Osteoblast (primary cell): ENCODE data around the gene MSANTD2. TPM values are rescaled to one million over a fixed set of nuclear protein-coding genes. Genes with fewer than 3 reads are reported as not detected.

Experiments used
- DNase-seq: peaks from one replicate; pipeline ENCODE4 v3.0.0; 2011; ENCODE audit warnings: low spot score, mixed read lengths; ENCODE audit not compliant: insufficient read length; ENCODE audit errors: missing footprints
- H2AFZ ChIP-seq: 2 replicates; pipeline ENCODE4 v1.6.0; 2011; ENCODE audit warnings: mild to moderate bottlenecking, low read length
- H3K27ac ChIP-seq: 2 replicates; pipeline ENCODE4 v1.5.1; 2011; ENCODE audit warnings: mild to moderate bottlenecking, low read depth, low read length, moderate library complexity
- H3K27me3 ChIP-seq: 2 replicates; pipeline ENCODE4 v1.6.0; 2012; ENCODE audit warnings: mild to moderate bottlenecking, control low read depth, inconsistent platforms, low read length, moderate library complexity; ENCODE audit not compliant: insufficient read depth
- H3K36me3 ChIP-seq: 2 replicates; pipeline ENCODE4 v1.5.1; 2011; ENCODE audit warnings: mild to moderate bottlenecking, low read length, control low read depth, moderate library complexity; ENCODE audit not compliant: insufficient read depth
- H3K4me1 ChIP-seq: 2 replicates; pipeline ENCODE4 v1.5.1; 2011; ENCODE audit warnings: mild to moderate bottlenecking, low read length, control low read depth, moderate library complexity; ENCODE audit not compliant: insufficient read depth
- H3K4me2 ChIP-seq: 2 replicates; pipeline ENCODE4 v1.6.0; 2011; ENCODE audit warnings: mild to moderate bottlenecking, low read length; ENCODE audit not compliant: insufficient read depth
- H3K4me3 ChIP-seq: fragments of 200-600 bp; sonication (generic); 3 replicates; pipeline ENCODE4 v1.5.1; 2012; ENCODE audit warnings: mild to moderate bottlenecking, low read length, inconsistent platforms; ENCODE audit not compliant: insufficient read depth
- H3K79me2 ChIP-seq: 2 replicates; pipeline ENCODE4 v1.6.0; 2012; ENCODE audit warnings: mild to moderate bottlenecking, low read length, control low read depth, inconsistent platforms; ENCODE audit not compliant: insufficient read depth
- H3K9me3 ChIP-seq: 2 replicates; pipeline ENCODE4 v1.5.1; 2011; ENCODE audit warnings: low read depth, low read length, control low read depth
- H4K20me1 ChIP-seq: 2 replicates; pipeline ENCODE4 v1.6.0; 2012; ENCODE audit warnings: mild to moderate bottlenecking, low read length, control low read depth; ENCODE audit not compliant: insufficient read depth
- CTCF ChIP-seq: IDR thresholded peaks from 2 replicates; pipeline ENCODE4 v1.5.1; 2011; ENCODE audit warnings: mild to moderate bottlenecking, low read depth, low read length, moderate library complexity; ENCODE audit errors: extremely low read depth
- total RNA-seq: library from RNA; depleted of rRNA; stranded (reverse); fragments of >200 nt; gene quantifications from 2 replicates; pipeline ENCODE4 v1.2.3, GENCODE V29; 2012

Gene MSANTD2
- total RNA-seq, 1 donor = 10.9 TPM

GRCh38 chr11:124768914-124769313, 31.3 kb downstream of the MSANTD2 start:
- H3K4me2 ChIP-seq = no peak overlapping the region
- no peak overlapping the region for H2AFZ ChIP-seq
- no peak overlapping the region for H3K27ac ChIP-seq
- no peaks in the 10 kb centered on the region for H4K20me1 ChIP-seq
- H3K27me3 ChIP-seq = no peaks in the 10 kb centered on the region
- DNase-seq = no peak
- no peaks in the 10 kb centered on the region for H3K9me3 ChIP-seq
- peaks cover 20% of the 10 kb centered on the region for H3K36me3 ChIP-seq
- H3K4me1 ChIP-seq = peaks cover 3% of the 10 kb centered on the region
- TF ChIP-seq CTCF = no peak
- no peaks in the 10 kb centered on the region for H3K79me2 ChIP-seq
- no peak overlapping the region for H3K4me3 ChIP-seq

GRCh38 chr11:124766156-124766555, 34.0 kb downstream of the MSANTD2 start:
- Histone ChIP-seq H3K4me1 (peaks cover 11% of the 10 kb centered on the region), H3K4me3 (no peak overlapping the region)

GRCh38 chr11:124763156-124763947, 36.9 kb downstream of the MSANTD2 start:
- H3K4me1 ChIP-seq = peaks cover 14% of the 10 kb centered on the region
- H3K27me3 ChIP-seq = peaks cover 45% of the 10 kb centered on the region
- H3K27ac ChIP-seq = no peak overlapping the region
- TF ChIP-seq CTCF = peak; percentile 82
- peak overlapping the region; percentile 97 for H3K4me2 ChIP-seq
- H4K20me1 ChIP-seq = peaks cover 14% of the 10 kb centered on the region
- DNase-seq = peak; percentile 93
- H3K36me3 ChIP-seq = peaks cover 9% of the 10 kb centered on the region
- peak overlapping the region; percentile 68 for H3K4me3 ChIP-seq
- H3K9me3 ChIP-seq = no peaks in the 10 kb centered on the region
- H2AFZ ChIP-seq = no peak overlapping the region
- no peaks in the 10 kb centered on the region for H3K79me2 ChIP-seq

More at GRCh38 chr11:124766156-124766555, 34.0 kb downstream of the MSANTD2 start:
- TF ChIP-seq CTCF = no peak
- Histone ChIP-seq H3K36me3 (peaks cover 11% of the 10 kb centered on the region), H4K20me1 (peaks cover 14% of the 10 kb centered on the region), H2AFZ (no peak overlapping the region), H3K9me3 (no peaks in the 10 kb centered on the region), H3K4me2 (no peak overlapping the region), H3K27ac (no peak overlapping the region), H3K79me2 (no peaks in the 10 kb centered on the region), H3K27me3 (peaks cover 17% of the 10 kb centered on the region)
- DNase-seq = no peak

- Histone ChIP-seq H3K4me1 (peaks cover 14% of the 10 kb centered on the region), H3K4me2 (peak overlapping the region; percentile 97), H3K36me3 (peaks cover 5% of the 10 kb centered on the region), H3K4me3 (peak overlapping the region; percentile 68), H3K27me3 (peaks cover 52% of the 10 kb centered on the region), H2AFZ (no peak overlapping the region), H3K79me2 (no peaks in the 10 kb centered on the region), H3K9me3 (no peaks in the 10 kb centered on the region), H3K27ac (no peak overlapping the region), H4K20me1 (peaks cover 14% of the 10 kb centered on the region)
- peak; percentile 81 for DNase-seq
- no peak for TF ChIP-seq CTCF
Observed at GRCh38 chr11:124762624-124763155, 37.5 kb downstream of the MSANTD2 start.
